Activated gamma-delta T cell treated with Interleukin-2 at 50 U/mL for 16 hours (primary cell): ENCODE results near the gene PRKCZ.
"Not testable (repeated sequence)": the region's sequence is repeated elsewhere in the genome, so short reads cannot be mapped to it uniquely, and the experiment has no call there.

ENCODE experiments used
- DNase-seq: peaks from one replicate; pipeline ENCODE4 v3.0.0-alpha.2; 2020

PRKCZ gene

GRCh38 chr1:2104621-2105427, 54.6 kb downstream of the PRKCZ start:
- no peak for DNase-seq

- no peak for DNase-seq
Measured at GRCh38 chr1:2105781-2106524, 55.7 kb downstream of the PRKCZ start.

- DNase-seq = no peak
Measured at GRCh38 chr1:2106659-2107405, 56.6 kb downstream of the PRKCZ start.

- DNase-seq = no peak
Measured at GRCh38 chr1:2107586-2108212, 57.5 kb downstream of the PRKCZ start.

- no peak for DNase-seq
Measured at GRCh38 chr1:2108213-2108876, 58.1 kb downstream of the PRKCZ start.

GRCh38 chr1:2108877-2109580, 58.8 kb downstream of the PRKCZ start:
- no peak for DNase-seq

- DNase-seq = no peak
Measured at GRCh38 chr1:2109581-2110021, 59.4 kb downstream of the PRKCZ start.

- no peak for DNase-seq
Measured at GRCh38 chr1:2110191-2110737, 60.1 kb downstream of the PRKCZ start.

GRCh38 chr1:2110738-2111673, 60.8 kb downstream of the PRKCZ start:
- no peak for DNase-seq

- no peak for DNase-seq
Measured at GRCh38 chr1:2111674-2112035, 61.4 kb downstream of the PRKCZ start.

- DNase-seq = no peak
Measured at GRCh38 chr1:2112280-2112701, 62.1 kb downstream of the PRKCZ start.

- DNase-seq = no peak
Measured at GRCh38 chr1:2113620-2114135, 63.5 kb downstream of the PRKCZ start.

GRCh38 chr1:2114635-2115007, 64.4 kb downstream of the PRKCZ start:
- DNase-seq = not testable (repeated sequence)

GRCh38 chr1:2115008-2115641, 64.9 kb downstream of the PRKCZ start:
- no peak for DNase-seq

GRCh38 chr1:2115702-2116341, 65.6 kb downstream of the PRKCZ start:
- no peak for DNase-seq

GRCh38 chr1:2119886-2120285, 69.7 kb downstream of the PRKCZ start:
- DNase-seq = no peak

GRCh38 chr1:2121101-2121691, 71.0 kb downstream of the PRKCZ start:
- no peak for DNase-seq

- DNase-seq = not testable (repeated sequence)
Measured at GRCh38 chr1:2121794-2122193, 71.6 kb downstream of the PRKCZ start.
